AG04450 (cell line): ENCODE results near the gene PRRG4. TPM values are rescaled to one million over a fixed set of nuclear protein-coding genes. Genes with fewer than 3 reads are reported as not detected.
"Not testable (repeated sequence)": the region's sequence is repeated elsewhere in the genome, so short reads cannot be mapped to it uniquely, and the experiment has no call there.

Experiments
- CTCF ChIA-PET: fragments of 300-600, 350-600 bp; formaldehyde crosslinking; extraction: SDS; loops from one replicate; lab custom pipeline; 2022; ENCODE audit warnings: antibody characterized with exemption, inconsistent platforms; lab: Charles Lee
- POLR2A ChIA-PET: fragments of 350-600 bp; formaldehyde crosslinking; extraction: SDS; loops from one replicate; lab custom pipeline; 2021; ENCODE audit warnings: antibody characterized with exemption, inconsistent platforms; lab: Yijun Ruan, JAX
- DNase-seq: peaks from one replicate; pipeline ENCODE4 v3.0.0-alpha.2; 2011; ENCODE audit warnings: low read depth, low spot score
- H3K27ac ChIP-seq: one replicate; pipeline ENCODE4 v1.5.1; 2012; ENCODE audit warnings: low read depth, low read length, control low read depth
- H3K27me3 ChIP-seq: one replicate; pipeline ENCODE4 v1.6.0; 2012; ENCODE audit warnings: low read length; ENCODE audit not compliant: control insufficient read depth, insufficient read depth
- H3K4me3 ChIP-seq: 2 replicates; pipeline ENCODE4 v1.5.1; 2011; ENCODE audit warnings: mild to moderate bottlenecking, low read depth, low read length, control low read depth
- H3K9me3 ChIP-seq: 2 replicates; pipeline ENCODE4 v1.5.1; 2012; ENCODE audit warnings: low read length; ENCODE audit not compliant: control insufficient read depth, insufficient read depth
- polyA minus RNA-seq: library from RNA; depleted of rRNA, polyadenylated mRNA; stranded (reverse); fragments of >200 nt; gene quantifications from 2 replicates; pipeline ENCODE4 v1.2.3, GENCODE V29; 2011; rRNA and poly(A)+ RNA removed
- polyA plus RNA-seq: library from polyadenylated mRNA; depleted of rRNA; stranded (reverse); fragments of >200 nt; gene quantifications from 2 replicates; pipeline ENCODE4 v1.2.3, GENCODE V29; 2011; rRNA removed
- TF ChIP-seq, protein P1 (sequence below): IDR thresholded peaks from 2 replicates; pipeline ENCODE4 v1.5.1; 2011; ENCODE audit warnings: low read depth, low read length, control low read depth, inconsistent platforms

PRRG4 gene
- polyA plus RNA-seq (not detected in 2 replicates), polyA minus RNA-seq (not detected in 2 replicates)

DNA sequence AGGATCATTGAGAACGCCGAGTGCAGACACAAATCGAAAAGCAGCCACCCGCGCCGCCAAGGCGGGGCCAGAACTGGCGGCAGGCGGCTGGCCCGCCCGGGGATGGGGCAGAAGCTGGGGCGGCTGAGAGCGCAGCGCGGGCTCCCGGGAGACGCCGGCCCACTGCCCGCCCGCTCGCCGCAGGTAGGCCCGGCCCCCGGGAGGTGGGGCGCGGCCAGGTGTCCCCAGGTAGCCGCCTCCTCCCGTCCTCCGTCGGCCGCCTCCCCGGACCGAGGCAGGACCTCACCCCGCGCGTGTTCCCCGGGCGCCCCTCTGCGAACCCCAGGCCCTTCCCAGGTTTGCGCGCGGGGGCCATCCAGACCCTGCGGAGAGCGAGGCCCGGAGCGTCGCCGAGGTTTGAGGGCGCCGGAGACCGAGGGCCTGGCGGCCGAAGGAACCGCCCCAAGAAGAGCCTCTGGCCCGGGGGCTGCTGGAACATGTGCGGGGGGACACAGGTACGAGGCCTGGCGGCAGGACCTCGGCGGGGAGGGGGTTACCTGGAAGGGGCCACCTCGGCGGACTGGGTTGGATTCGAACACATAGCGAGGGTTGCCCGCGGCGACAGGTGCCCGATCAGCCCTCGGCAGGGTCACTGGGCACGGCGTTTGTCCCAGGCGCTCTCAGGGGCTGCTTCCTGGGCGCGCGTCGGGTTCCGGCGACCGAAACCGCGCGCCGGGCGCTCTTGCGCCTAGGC, at the start of gene PRRG4:
Gene PRRG4 (plus strand): TSS at position 248 of the 733 bp plus-strand sequence. CDS start 603 bp downstream, outside the sequence.
- CTCF ChIA-PET: no interaction called here
- DNase-seq: no peak

DNA sequence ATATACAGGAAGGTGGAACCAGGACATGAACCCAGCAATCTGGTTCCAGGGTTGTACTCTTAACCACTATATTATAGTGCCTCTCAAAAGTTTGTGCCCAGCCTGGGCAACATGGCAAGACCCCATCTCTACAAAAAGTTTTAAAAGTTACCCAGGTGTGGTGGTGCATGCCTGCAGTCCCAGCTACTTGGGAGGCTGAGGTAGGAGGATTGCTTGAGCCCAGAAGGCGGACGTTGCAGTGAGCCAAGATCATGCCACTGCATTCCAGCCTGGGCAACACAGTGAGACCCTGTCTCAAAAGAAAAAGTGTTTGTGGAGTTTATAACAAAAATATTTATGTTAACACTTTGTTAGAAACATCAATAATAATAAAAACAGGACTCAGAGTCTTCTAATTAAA, 48.9 kb upstream of the PRRG4 start:
- H3K27ac ChIP-seq, H3K9me3 ChIP-seq, H3K27me3 ChIP-seq, H3K4me3 ChIP-seq, DNase-seq, POLR2A ChIA-PET: not testable (repeated sequence)
- CTCF ChIA-PET: interaction anchor here (2.5 kb wide), 1 partner anchor 11 kb away, joined by 10 read pairs; no protein-coding TSS in a partner anchor

More for the DNA sequence above, at the start of gene PRRG4:
- Histone ChIP-seq H3K27me3 (peaks cover 32% of the 10 kb centered on the region), H3K27ac (no peak within 1 kb of the TSS), H3K4me3 (peak within 1 kb of the TSS; percentile 61), H3K9me3 (no peaks in the 10 kb centered on the region; the same call in 1 of the 2 replicates)
- POLR2A ChIA-PET: no interaction called here
- TF ChIP-seq, protein P1, sequence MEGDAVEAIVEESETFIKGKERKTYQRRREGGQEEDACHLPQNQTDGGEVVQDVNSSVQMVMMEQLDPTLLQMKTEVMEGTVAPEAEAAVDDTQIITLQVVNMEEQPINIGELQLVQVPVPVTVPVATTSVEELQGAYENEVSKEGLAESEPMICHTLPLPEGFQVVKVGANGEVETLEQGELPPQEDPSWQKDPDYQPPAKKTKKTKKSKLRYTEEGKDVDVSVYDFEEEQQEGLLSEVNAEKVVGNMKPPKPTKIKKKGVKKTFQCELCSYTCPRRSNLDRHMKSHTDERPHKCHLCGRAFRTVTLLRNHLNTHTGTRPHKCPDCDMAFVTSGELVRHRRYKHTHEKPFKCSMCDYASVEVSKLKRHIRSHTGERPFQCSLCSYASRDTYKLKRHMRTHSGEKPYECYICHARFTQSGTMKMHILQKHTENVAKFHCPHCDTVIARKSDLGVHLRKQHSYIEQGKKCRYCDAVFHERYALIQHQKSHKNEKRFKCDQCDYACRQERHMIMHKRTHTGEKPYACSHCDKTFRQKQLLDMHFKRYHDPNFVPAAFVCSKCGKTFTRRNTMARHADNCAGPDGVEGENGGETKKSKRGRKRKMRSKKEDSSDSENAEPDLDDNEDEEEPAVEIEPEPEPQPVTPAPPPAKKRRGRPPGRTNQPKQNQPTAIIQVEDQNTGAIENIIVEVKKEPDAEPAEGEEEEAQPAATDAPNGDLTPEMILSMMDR: no peak

DNA sequence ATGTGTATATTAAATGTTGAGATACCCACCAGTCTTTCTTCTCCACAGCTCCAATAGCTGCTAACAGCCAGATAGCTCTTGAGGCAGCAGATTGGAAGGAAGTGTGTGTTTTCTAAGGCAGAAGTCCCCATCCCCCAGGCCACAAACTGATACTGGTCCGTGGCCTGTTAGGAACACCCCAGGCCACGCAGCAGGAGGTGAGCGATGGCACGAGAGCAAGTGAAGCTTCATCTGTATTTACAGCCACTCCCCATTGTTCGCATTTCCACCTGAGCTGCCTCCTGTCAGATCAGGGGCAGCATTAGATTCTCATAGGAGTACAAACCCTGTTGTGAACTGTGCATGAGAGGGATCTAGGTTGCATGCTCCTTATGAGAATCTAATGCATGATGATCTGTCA, 48.0 kb upstream of the PRRG4 start:
- no peak overlapping the region for H3K27ac ChIP-seq
- no peak for DNase-seq
- TF ChIP-seq, protein P1: no peak
- ChIA-PET CTCF (interaction anchor here (2.5 kb wide), 1 partner anchor 10 kb away, joined by 10 read pairs; no protein-coding TSS in a partner anchor), POLR2A (no interaction called here)
- H3K4me3 ChIP-seq: no peak overlapping the region
- no peaks in the 10 kb centered on the region for H3K9me3 ChIP-seq
- peaks cover 4% of the 10 kb centered on the region for H3K27me3 ChIP-seq

DNA sequence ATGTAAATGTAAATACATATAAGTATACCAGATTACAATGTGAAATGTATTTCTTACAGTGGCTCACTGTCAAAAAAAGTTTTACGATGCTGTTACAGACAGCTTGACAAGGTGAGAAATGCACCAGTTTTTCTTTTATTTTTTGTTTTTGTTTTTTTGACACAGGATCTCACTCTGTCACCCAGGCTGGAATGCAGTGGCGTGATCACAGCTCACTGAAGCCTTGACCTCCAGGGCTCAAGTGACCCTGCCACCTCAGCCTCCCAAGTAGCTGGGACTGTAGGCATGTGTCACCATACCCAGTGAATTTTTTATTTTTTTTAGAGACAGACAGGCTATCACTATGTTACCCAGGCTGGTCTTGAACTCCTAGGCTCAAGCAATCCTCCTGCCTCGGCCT, 44.5 kb upstream of the PRRG4 start:
- Histone ChIP-seq H3K27ac (no peak overlapping the region), H3K4me3 (no peak overlapping the region), H3K27me3 (peaks cover 4% of the 10 kb centered on the region), H3K9me3 (no peaks in the 10 kb centered on the region)
- TF ChIP-seq, protein P1: no peak
- ChIA-PET CTCF (interaction anchor here (0.7 kb wide), 1 partner anchor 462 kb away, joined by 3 read pairs; no protein-coding TSS in a partner anchor), POLR2A (no interaction called here)
- no peak for DNase-seq

DNA sequence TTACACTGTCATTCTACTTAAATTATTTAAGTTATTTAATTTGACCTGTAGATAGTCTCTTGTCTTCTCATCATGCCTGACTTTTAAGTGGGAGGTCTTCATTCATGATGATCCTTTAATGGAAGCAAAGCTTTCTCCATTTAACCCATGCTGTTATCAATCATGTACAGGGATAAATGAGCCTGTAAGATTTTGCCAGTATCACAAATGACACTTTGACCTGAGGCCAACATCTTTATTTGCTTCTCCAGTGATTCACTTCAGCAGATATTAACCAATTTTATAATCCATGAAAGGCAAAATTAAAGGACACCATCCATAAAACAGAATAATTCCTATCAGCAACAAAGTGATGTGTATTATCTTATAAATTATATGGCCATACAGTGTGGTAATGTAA, 42.9 kb upstream of the PRRG4 start:
- TF ChIP-seq, protein P1: no peak
- Histone ChIP-seq H3K27ac (no peak overlapping the region), H3K9me3 (no peaks in the 10 kb centered on the region), H3K4me3 (no peak overlapping the region), H3K27me3 (peaks cover under 1% of the 10 kb centered on the region)
- CTCF ChIA-PET: interaction anchor here (1.0 kb wide), 1 partner anchor 8 kb away, joined by 3 read pairs; the partner anchor contains the start of gene CCDC73
- POLR2A ChIA-PET: no interaction called here
- DNase-seq: no peak
